Type B pancreatic cell (in vitro differentiated cells): ENCODE measurements around the gene DRG1. TPM values are rescaled to one million over a fixed set of nuclear protein-coding genes. Genes with fewer than 3 reads are reported as not detected.

Experiments used
- DNase-seq: peaks from one replicate; pipeline ENCODE4 v3.0.0; 2021; ENCODE audit warnings: mixed read lengths; ENCODE audit not compliant: unreplicated experiment; ENCODE audit errors: extremely low spot score
- H3K27ac Mint-ChIP-seq: 2 replicates; pipeline ENCODE4 v1.8.0; 2021; ENCODE audit warnings: mild to moderate bottlenecking, mixed read lengths
- H3K27me3 Mint-ChIP-seq: 2 replicates; pipeline ENCODE4 v1.8.0; 2021; ENCODE audit warnings: mixed read lengths
- H3K36me3 Mint-ChIP-seq: 2 replicates; pipeline ENCODE4 v1.8.0; 2021; ENCODE audit warnings: mixed read lengths
- H3K4me1 Mint-ChIP-seq: one replicate; pipeline ENCODE4 v1.8.0; 2021; ENCODE audit warnings: mixed read lengths; ENCODE audit not compliant: unreplicated experiment
- H3K4me3 Mint-ChIP-seq: 2 replicates; pipeline ENCODE4 v1.8.0; 2021; ENCODE audit warnings: mild to moderate bottlenecking, mixed read lengths
- H3K9me3 Mint-ChIP-seq: 2 replicates; pipeline ENCODE4 v1.8.0; 2021; ENCODE audit warnings: mixed read lengths
- CTCF ChIP-seq: fragments of 200-600 bp; sonication (generic); conservative IDR thresholded peaks from 2 replicates; pipeline ENCODE4 v1.5.0; 2021; ENCODE audit warnings: antibody characterized with exemption, mild to moderate bottlenecking
- total RNA-seq: library from RNA; stranded (reverse); gene quantifications from 2 replicates; pipeline ENCODE4 v1.2.1, GENCODE V29; 2021; ENCODE audit warnings: low replicate concordance

Gene DRG1
- total RNA-seq, 1 donor from 2014 or later = 74.1 TPM

- no peak for TF ChIP-seq CTCF
- Mint-ChIP-seq H3K4me1 (no peaks in the 10 kb centered on the region), H3K4me3 (no peak overlapping the region), H3K27ac (no peak overlapping the region), H3K36me3 (peaks cover 23% of the 10 kb centered on the region), H3K9me3 (no peaks in the 10 kb centered on the region), H3K27me3 (no peaks in the 10 kb centered on the region)
- no peak for DNase-seq
Observed at GRCh38 chr22:31442768-31443489, 43.5 kb downstream of the DRG1 start.

GRCh38 chr22:31443516-31443915 lies 44.1 kb downstream of the DRG1 start:
- Mint-ChIP-seq H3K27ac (no peak overlapping the region), H3K4me1 (no peaks in the 10 kb centered on the region), H3K36me3 (peaks cover 24% of the 10 kb centered on the region), H3K4me3 (no peak overlapping the region), H3K27me3 (no peaks in the 10 kb centered on the region), H3K9me3 (no peaks in the 10 kb centered on the region)
- no peak for TF ChIP-seq CTCF
- no peak for DNase-seq

- H3K27ac Mint-ChIP-seq = no peak overlapping the region
- TF ChIP-seq CTCF = no peak
- peaks cover 26% of the 10 kb centered on the region for H3K36me3 Mint-ChIP-seq
- H3K9me3 Mint-ChIP-seq = no peaks in the 10 kb centered on the region
- no peak for DNase-seq
- H3K4me1 Mint-ChIP-seq = no peaks in the 10 kb centered on the region
- H3K4me3 Mint-ChIP-seq = no peak overlapping the region
- H3K27me3 Mint-ChIP-seq = no peaks in the 10 kb centered on the region
Observed at GRCh38 chr22:31445642-31446041, 46.2 kb downstream of the DRG1 start.

- no peaks in the 10 kb centered on the region for H3K4me1 Mint-ChIP-seq
- H3K27me3 Mint-ChIP-seq = no peaks in the 10 kb centered on the region
- H3K36me3 Mint-ChIP-seq = peaks cover 26% of the 10 kb centered on the region
- no peak for DNase-seq
- no peak overlapping the region for H3K4me3 Mint-ChIP-seq
- TF ChIP-seq CTCF = no peak
- H3K9me3 Mint-ChIP-seq = no peaks in the 10 kb centered on the region
- no peak overlapping the region for H3K27ac Mint-ChIP-seq
Observed at GRCh38 chr22:31446208-31446607, 46.8 kb downstream of the DRG1 start.

GRCh38 chr22:31446767-31447166 lies 47.4 kb downstream of the DRG1 start:
- no peak for TF ChIP-seq CTCF
- Mint-ChIP-seq H3K27ac (no peak overlapping the region), H3K36me3 (peaks cover 26% of the 10 kb centered on the region), H3K4me3 (no peak overlapping the region), H3K4me1 (no peaks in the 10 kb centered on the region), H3K9me3 (no peaks in the 10 kb centered on the region), H3K27me3 (no peaks in the 10 kb centered on the region)
- no peak for DNase-seq
